Measurements from ENCODE around the gene GAN. TPM values are rescaled to one million over a fixed set of nuclear protein-coding genes. Genes with fewer than 3 reads are reported as not detected.

Gene GAN
- total and polyA plus RNA-seq, 2 donors (not counting 1 experiment from before 2014, with no cell fraction given): 3.3 to 5.1 TPM

- Histone ChIP-seq H3K4me1 (ENCODE audit: control insufficient read depth, extremely low read depth, insufficient read depth, low read length) (no peaks in the 10 kb centered on the region), H3K27ac (ENCODE audit: insufficient read depth, low read length) (no peak overlapping the region), H3K9me3 (ENCODE audit: control insufficient read depth, insufficient read depth, low read depth, low read length) (no peaks in the 10 kb centered on the region), H3K4me3 (replicated peaks in 1 of 4; ENCODE audit: control extremely low read depth in 1 of 4, insufficient read depth in 1 of 4, low read depth in 3 of 4, low read length in 4 of 4) (no peak overlapping the region), H3K27me3 (ENCODE audit: control insufficient read depth, insufficient read depth, low read length) (no peaks in the 10 kb centered on the region), H3K9ac (ENCODE audit: insufficient read depth, low read length) (no peak overlapping the region), H3K79me2 (ENCODE audit: control insufficient read depth, insufficient read depth, low read length) (no peaks in the 10 kb centered on the region), H4K20me1 (ENCODE audit: control insufficient read depth, extremely low read depth, insufficient read depth, low read length) (no peaks in the 10 kb centered on the region), H3K4me2 (ENCODE audit: extremely low read depth, insufficient read depth, low read length) (no peak overlapping the region), H2AFZ (ENCODE audit: low read length) (no peak overlapping the region), H3K36me3 (ENCODE audit: control insufficient read depth, insufficient read depth, low read length) (no peaks in the 10 kb centered on the region)
- DNase-seq (ENCODE audit: low read depth in 2 of 2): no peak
- no peak for TF ChIP-seq CTCF (conservative IDR thresholded peaks at IDR 0.05 in 1 of 2, IDR thresholded peaks at IDR 0.05 in 1 of 2; ENCODE audit: low read depth in 1 of 2, low read length in 2 of 2)
- no peak for TF ChIP-seq EZH2 (IDR thresholded peaks at IDR 0.05; ENCODE audit: low read length, missing control alignments)
Observed at GRCh38 chr16:81353895-81354294, 39.1 kb downstream of the GAN start.

- Histone ChIP-seq H3K9ac (ENCODE audit: insufficient read depth, low read length) (no peak overlapping the region), H3K4me1 (ENCODE audit: control insufficient read depth, extremely low read depth, insufficient read depth, low read length) (no peaks in the 10 kb centered on the region), H3K27me3 (ENCODE audit: control insufficient read depth, insufficient read depth, low read length) (no peaks in the 10 kb centered on the region), H3K9me3 (ENCODE audit: control insufficient read depth, insufficient read depth, low read depth, low read length) (no peaks in the 10 kb centered on the region), H3K79me2 (ENCODE audit: control insufficient read depth, insufficient read depth, low read length) (no peaks in the 10 kb centered on the region), H3K4me2 (ENCODE audit: extremely low read depth, insufficient read depth, low read length) (no peak overlapping the region), H3K27ac (ENCODE audit: insufficient read depth, low read length) (no peak overlapping the region), H3K4me3 (replicated peaks in 1 of 4; ENCODE audit: control extremely low read depth in 1 of 4, insufficient read depth in 1 of 4, low read depth in 3 of 4, low read length in 4 of 4) (no peak overlapping the region), H3K36me3 (ENCODE audit: control insufficient read depth, insufficient read depth, low read length) (peaks cover 2% of the 10 kb centered on the region), H2AFZ (ENCODE audit: low read length) (no peak overlapping the region), H4K20me1 (ENCODE audit: control insufficient read depth, extremely low read depth, insufficient read depth, low read length) (no peaks in the 10 kb centered on the region)
- DNase-seq (ENCODE audit: low read depth in 2 of 2): peak in 1 of 2 donors; percentile 27
- TF ChIP-seq EZH2 (IDR thresholded peaks at IDR 0.05; ENCODE audit: low read length, missing control alignments): no peak
- no peak for TF ChIP-seq CTCF (conservative IDR thresholded peaks at IDR 0.05 in 1 of 2, IDR thresholded peaks at IDR 0.05 in 1 of 2; ENCODE audit: low read depth in 1 of 2, low read length in 2 of 2)
Observed at GRCh38 chr16:81357711-81358260, 43.0 kb downstream of the GAN start.

- Histone ChIP-seq H3K79me2 (ENCODE audit: control insufficient read depth, insufficient read depth, low read length) (no peaks in the 10 kb centered on the region), H3K9me3 (ENCODE audit: control insufficient read depth, insufficient read depth, low read depth, low read length) (no peaks in the 10 kb centered on the region)
Observed at GRCh38 chr16:81358860-81359259, 44.1 kb downstream of the GAN start.

More at GRCh38 chr16:81358860-81359259, 44.1 kb downstream of the GAN start:
- TF ChIP-seq EZH2 (IDR thresholded peaks at IDR 0.05; ENCODE audit: low read length, missing control alignments) (no peak), CTCF (conservative IDR thresholded peaks at IDR 0.05 in 1 of 2, IDR thresholded peaks at IDR 0.05 in 1 of 2; ENCODE audit: low read depth in 1 of 2, low read length in 2 of 2) (no peak)
- Histone ChIP-seq H3K9ac (ENCODE audit: insufficient read depth, low read length) (no peak overlapping the region), H3K36me3 (ENCODE audit: control insufficient read depth, insufficient read depth, low read length) (peaks cover 2% of the 10 kb centered on the region), H3K4me3 (replicated peaks in 1 of 4; ENCODE audit: control extremely low read depth in 1 of 4, insufficient read depth in 1 of 4, low read depth in 3 of 4, low read length in 4 of 4) (no peak overlapping the region), H3K4me2 (ENCODE audit: extremely low read depth, insufficient read depth, low read length) (no peak overlapping the region), H3K27me3 (ENCODE audit: control insufficient read depth, insufficient read depth, low read length) (no peaks in the 10 kb centered on the region), H2AFZ (ENCODE audit: low read length) (no peak overlapping the region), H3K27ac (ENCODE audit: insufficient read depth, low read length) (no peak overlapping the region), H3K4me1 (ENCODE audit: control insufficient read depth, extremely low read depth, insufficient read depth, low read length) (no peaks in the 10 kb centered on the region), H4K20me1 (ENCODE audit: control insufficient read depth, extremely low read depth, insufficient read depth, low read length) (no peaks in the 10 kb centered on the region)
- no peak for DNase-seq (ENCODE audit: low read depth in 2 of 2)

All from fibroblast of lung (primary cell).